Measurements from ENCODE around the gene ASIC1.

- TF ChIP-seq CTCF (IDR thresholded peaks at IDR 0.05; ENCODE audit: insufficient read depth, low read depth, low read length) (peak; percentile 87), EZH2 (IDR thresholded peaks at IDR 0.05; ENCODE audit: insufficient read depth, low read length) (no peak)
Observed at GRCh38 chr12:50070314-50071060, 13.1 kb downstream of the ASIC1 start.
